NB4 (cell line): ENCODE measurements around the gene KAT2B.

Experiments
- DNase-seq: peaks from one replicate; pipeline ENCODE4 v3.0.0; 2010; ENCODE audit warnings: low read depth
- H3K4me3 ChIP-seq: one replicate; pipeline ENCODE4 v1.5.1; 2011; ENCODE audit warnings: mild to moderate bottlenecking, low read depth, low read length, moderate library complexity
- MYC ChIP-seq: IDR thresholded peaks from 2 replicates; pipeline ENCODE4 v1.6.1; 2011; ENCODE audit warnings: low read depth, low read length
- POLR2A ChIP-seq: IDR thresholded peaks from 2 replicates; pipeline ENCODE4 v1.6.1; 2011; ENCODE audit warnings: mild to moderate bottlenecking; ENCODE audit not compliant: insufficient read length; ENCODE audit errors: extremely low read depth
- TF ChIP-seq, protein P1 (sequence below): IDR thresholded peaks from one replicate; pipeline ENCODE4 v1.5.1; 2012; ENCODE audit warnings: low read depth, low read length
- TF ChIP-seq, protein P2 (sequence below): IDR thresholded peaks from 2 replicates; pipeline ENCODE4 v1.6.1; 2011; ENCODE audit warnings: low read depth, low read length

Gene KAT2B

GRCh38 chr3:20141316-20141715 is 101.1 kb downstream of the KAT2B start:
- DNase-seq, result no peak
- no peak overlapping the region for H3K4me3 ChIP-seq
- TF ChIP-seq, protein P1, sequence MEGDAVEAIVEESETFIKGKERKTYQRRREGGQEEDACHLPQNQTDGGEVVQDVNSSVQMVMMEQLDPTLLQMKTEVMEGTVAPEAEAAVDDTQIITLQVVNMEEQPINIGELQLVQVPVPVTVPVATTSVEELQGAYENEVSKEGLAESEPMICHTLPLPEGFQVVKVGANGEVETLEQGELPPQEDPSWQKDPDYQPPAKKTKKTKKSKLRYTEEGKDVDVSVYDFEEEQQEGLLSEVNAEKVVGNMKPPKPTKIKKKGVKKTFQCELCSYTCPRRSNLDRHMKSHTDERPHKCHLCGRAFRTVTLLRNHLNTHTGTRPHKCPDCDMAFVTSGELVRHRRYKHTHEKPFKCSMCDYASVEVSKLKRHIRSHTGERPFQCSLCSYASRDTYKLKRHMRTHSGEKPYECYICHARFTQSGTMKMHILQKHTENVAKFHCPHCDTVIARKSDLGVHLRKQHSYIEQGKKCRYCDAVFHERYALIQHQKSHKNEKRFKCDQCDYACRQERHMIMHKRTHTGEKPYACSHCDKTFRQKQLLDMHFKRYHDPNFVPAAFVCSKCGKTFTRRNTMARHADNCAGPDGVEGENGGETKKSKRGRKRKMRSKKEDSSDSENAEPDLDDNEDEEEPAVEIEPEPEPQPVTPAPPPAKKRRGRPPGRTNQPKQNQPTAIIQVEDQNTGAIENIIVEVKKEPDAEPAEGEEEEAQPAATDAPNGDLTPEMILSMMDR, result no peak
- TF ChIP-seq, protein P2, sequence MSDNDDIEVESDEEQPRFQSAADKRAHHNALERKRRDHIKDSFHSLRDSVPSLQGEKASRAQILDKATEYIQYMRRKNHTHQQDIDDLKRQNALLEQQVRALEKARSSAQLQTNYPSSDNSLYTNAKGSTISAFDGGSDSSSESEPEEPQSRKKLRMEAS, result no peak
- TF ChIP-seq MYC (no peak), POLR2A (no peak)

DNA sequence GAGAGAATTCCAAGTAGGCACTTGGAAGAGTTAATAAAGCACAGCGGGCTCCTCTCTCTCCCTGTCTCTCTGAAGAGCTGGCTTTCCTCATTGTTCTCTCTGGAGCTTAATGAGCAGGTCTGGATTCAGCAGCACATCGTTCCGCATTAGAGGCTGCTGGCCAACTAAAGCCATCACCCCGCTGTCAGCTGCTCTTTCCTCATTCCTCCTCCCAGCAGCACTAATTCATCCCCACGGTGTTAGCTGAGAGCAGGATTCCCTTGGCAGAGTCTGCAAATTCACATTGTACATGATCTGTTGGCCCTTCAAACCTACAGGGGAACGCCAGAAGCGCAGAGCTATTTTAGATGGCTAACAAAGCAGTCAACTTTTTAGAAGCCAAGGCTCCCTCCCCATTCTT is 101.6 kb downstream of the KAT2B start:
- H3K4me3 ChIP-seq, result no peak overlapping the region
- TF ChIP-seq, protein P2, result no peak
- TF ChIP-seq POLR2A (no peak), MYC (no peak)
- TF ChIP-seq, protein P1, result no peak
- DNase-seq, result no peak

- TF ChIP-seq MYC (no peak), POLR2A (no peak)
- TF ChIP-seq, protein P1, result no peak
- TF ChIP-seq, protein P2, result no peak
- DNase-seq, result no peak
- no peak overlapping the region for H3K4me3 ChIP-seq
These were observed 102.3 kb downstream of the KAT2B start for GRCh38 chr3:20142517-20142916.

DNA sequence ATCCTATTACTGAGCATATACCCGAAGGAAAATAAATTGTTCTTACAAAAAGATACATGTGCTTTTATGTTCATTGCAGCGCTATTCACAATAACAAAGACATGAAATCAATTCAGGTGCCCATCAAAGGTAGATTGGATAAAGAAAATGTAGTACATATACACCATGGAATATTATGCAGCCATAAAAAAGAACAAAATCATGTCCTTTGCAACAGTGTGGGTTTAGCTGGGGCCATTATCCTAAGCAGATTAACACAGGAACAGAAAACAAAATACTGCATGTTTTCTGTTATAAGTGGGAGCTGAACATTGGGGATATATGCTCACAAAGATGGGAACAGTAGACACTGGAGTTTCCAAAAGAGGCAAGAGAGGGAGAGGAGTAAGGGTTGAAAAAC is 103.3 kb downstream of the KAT2B start:
- TF ChIP-seq POLR2A (no peak), MYC (no peak)
- TF ChIP-seq, protein P1, result no peak
- TF ChIP-seq, protein P2, result no peak
- H3K4me3 ChIP-seq, result no peak overlapping the region
- no peak for DNase-seq

DNA sequence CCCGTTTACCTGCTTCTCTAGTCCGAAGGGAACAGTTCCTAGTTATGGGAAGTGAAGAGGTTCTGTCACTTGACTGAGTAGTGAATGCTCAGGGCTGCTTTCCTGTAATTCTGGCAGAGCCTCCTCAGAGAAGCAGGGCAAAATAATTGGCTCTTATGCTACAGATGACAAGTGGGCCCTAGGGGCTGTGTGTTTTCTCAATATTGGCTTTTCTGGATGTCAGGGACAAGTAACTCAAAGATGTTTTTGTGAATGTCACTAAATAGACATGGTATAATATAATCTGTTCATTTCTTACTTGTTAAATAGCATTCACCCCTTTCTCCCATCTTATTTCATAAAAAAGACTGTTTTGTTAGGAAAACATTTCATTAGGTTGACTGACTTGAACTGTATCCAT is 105.6 kb downstream of the KAT2B start:
- no peak for DNase-seq
- TF ChIP-seq POLR2A (no peak), MYC (no peak)
- TF ChIP-seq, protein P2, result no peak
- TF ChIP-seq, protein P1, result no peak
- H3K4me3 ChIP-seq, result no peak overlapping the region

- TF ChIP-seq, protein P1, result no peak
- no peak for TF ChIP-seq POLR2A
- TF ChIP-seq, protein P2, result no peak
- no peak for TF ChIP-seq MYC
- DNase-seq, result no peak
- no peak overlapping the region for H3K4me3 ChIP-seq
These were observed 106.1 kb downstream of the KAT2B start for GRCh38 chr3:20146301-20146700.
